Immature natural killer cell (primary cell): ENCODE data around the gene ZNF354C. TPM values are rescaled to one million over a fixed set of nuclear protein-coding genes. Genes with fewer than 3 reads are reported as not detected.

ENCODE experiments used
- DNase-seq, 3 donors: peaks; one replicate each; pipeline ENCODE4 v3.0.0; 2022; ENCODE audit warnings: mixed read lengths in 1 of 3
- H3K27ac Mint-ChIP-seq, 6 donors: one replicate each; pipeline ENCODE4 v1.8.0; 2020; ENCODE audit warnings: mixed read lengths in 6 of 6, mild to moderate bottlenecking in 5 of 6, inconsistent platforms in 4 of 6, moderate library complexity in 3 of 6
- H3K27me3 Mint-ChIP-seq, 3 donors: one replicate each; pipeline ENCODE4 v1.8.0; 2020 to 2021; ENCODE audit warnings: low read depth in 3 of 3, mild to moderate bottlenecking in 3 of 3, mixed read lengths in 3 of 3, moderate library complexity in 3 of 3, inconsistent platforms in 1 of 3
- H3K36me3 Mint-ChIP-seq, 3 donors: one replicate each; pipeline ENCODE4 v1.8.0; 2020; ENCODE audit warnings: mixed read lengths in 3 of 3, inconsistent platforms in 2 of 3, mild to moderate bottlenecking in 2 of 3
- H3K4me1 Mint-ChIP-seq, 2 donors: one replicate each; pipeline ENCODE4 v1.8.0; 2020; ENCODE audit warnings: inconsistent platforms in 2 of 2, mild to moderate bottlenecking in 2 of 2, mixed read lengths in 2 of 2, moderate library complexity in 1 of 2
- H3K4me3 Mint-ChIP-seq, 5 donors: one replicate each; pipeline ENCODE4 v1.8.0; 2020; ENCODE audit warnings: mild to moderate bottlenecking in 5 of 5, mixed read lengths in 5 of 5, inconsistent platforms in 3 of 5, moderate library complexity in 3 of 5
- H3K9me3 Mint-ChIP-seq, 6 donors: one replicate each; pipeline ENCODE4 v1.8.0; 2020; ENCODE audit warnings: mild to moderate bottlenecking in 6 of 6, mixed read lengths in 6 of 6, inconsistent platforms in 4 of 6, moderate library complexity in 3 of 6
- polyA plus RNA-seq, 3 donors: library from polyadenylated mRNA; unstranded; fragments of 300-500 nt; fragmentation: Illumina TruSeq; gene quantifications; one replicate each; pipeline ENCODE4 v1.2.3, GENCODE V29; 2021

Gene ZNF354C
- polyA plus RNA-seq, 3 donors from 2014 or later: 0.40 to 1.2 (median 0.58) TPM

- no peak for DNase-seq
- Mint-ChIP-seq H3K27ac (no peak overlapping the region), H3K4me1 (no peaks in the 10 kb centered on the region), H3K36me3 (peaks cover 0 to 4% (median 2%) of the 10 kb centered on the region in 3 donors), H3K4me3 (no peak overlapping the region), H3K9me3 (peaks cover 4 to 21% (median 12%) of the 10 kb centered on the region in 6 donors), H3K27me3 (peaks cover 0 to 2% (median 1%) of the 10 kb centered on the region in 3 donors)
Measured at GRCh38 chr5:179118756-179119414, 58.7 kb downstream of the ZNF354C start.

GRCh38 chr5:179119415-179120170, 59.4 kb downstream of the ZNF354C start:
- Mint-ChIP-seq H3K27me3 (peaks cover 0 to 2% (median 1%) of the 10 kb centered on the region in 3 donors), H3K36me3 (peaks cover 0 to 4% (median 0%) of the 10 kb centered on the region in 3 donors), H3K9me3 (peaks cover 3 to 15% (median 9%) of the 10 kb centered on the region in 6 donors), H3K4me3 (no peak overlapping the region), H3K4me1 (no peaks in the 10 kb centered on the region), H3K27ac (no peak overlapping the region)
- no peak for DNase-seq

GRCh38 chr5:179120421-179120861, 60.3 kb downstream of the ZNF354C start:
- Mint-ChIP-seq H3K9me3 (peaks cover 0 to 10% (median 6%) of the 10 kb centered on the region in 6 donors), H3K4me1 (no peaks in the 10 kb centered on the region), H3K4me3 (no peak overlapping the region), H3K27ac (no peak overlapping the region), H3K27me3 (peaks cover 0 to 1% (median 0%) of the 10 kb centered on the region in 3 donors), H3K36me3 (no peaks in the 10 kb centered on the region)
- no peak for DNase-seq

- Mint-ChIP-seq H3K4me3 (no peak overlapping the region), H3K36me3 (no peaks in the 10 kb centered on the region), H3K9me3 (peaks cover 0 to 10% (median 4%) of the 10 kb centered on the region in 6 donors), H3K27ac (no peak overlapping the region), H3K27me3 (peaks cover 0 to 1% (median 0%) of the 10 kb centered on the region in 3 donors), H3K4me1 (no peaks in the 10 kb centered on the region)
- no peak for DNase-seq
Measured at GRCh38 chr5:179120951-179121666, 60.9 kb downstream of the ZNF354C start.

GRCh38 chr5:179121667-179122111, 61.5 kb downstream of the ZNF354C start:
- peaks cover 0 to 1% (median 0%) of the 10 kb centered on the region in 3 donors for H3K27me3 Mint-ChIP-seq
- no peaks in the 10 kb centered on the region for H3K4me1 Mint-ChIP-seq
- H3K9me3 Mint-ChIP-seq: peaks cover 0 to 10% (median 4%) of the 10 kb centered on the region in 6 donors
- H3K4me3 Mint-ChIP-seq: no peak overlapping the region
- H3K36me3 Mint-ChIP-seq: no peaks in the 10 kb centered on the region
- no peak for DNase-seq
- H3K27ac Mint-ChIP-seq: no peak overlapping the region

- Mint-ChIP-seq H3K4me1 (no peaks in the 10 kb centered on the region), H3K27me3 (peaks cover 0 to 1% (median 0%) of the 10 kb centered on the region in 3 donors), H3K27ac (no peak overlapping the region), H3K4me3 (no peak overlapping the region), H3K9me3 (peaks cover 0 to 8% (median 4%) of the 10 kb centered on the region in 6 donors), H3K36me3 (no peaks in the 10 kb centered on the region)
- DNase-seq: no peak
Measured at GRCh38 chr5:179122411-179123108, 62.4 kb downstream of the ZNF354C start.

GRCh38 chr5:179123109-179123426, 62.9 kb downstream of the ZNF354C start:
- Mint-ChIP-seq H3K4me3 (no peak overlapping the region), H3K27me3 (peaks cover 0 to 1% (median 0%) of the 10 kb centered on the region in 3 donors), H3K27ac (no peak overlapping the region), H3K4me1 (no peaks in the 10 kb centered on the region), H3K9me3 (peaks cover 0 to 8% (median 4%) of the 10 kb centered on the region in 6 donors), H3K36me3 (no peaks in the 10 kb centered on the region)
- no peak for DNase-seq

- H3K36me3 Mint-ChIP-seq: no peaks in the 10 kb centered on the region
- H3K27me3 Mint-ChIP-seq: peaks cover 0 to 1% (median 0%) of the 10 kb centered on the region in 3 donors
- no peak overlapping the region for H3K27ac Mint-ChIP-seq
- peaks cover 0 to 8% (median 5%) of the 10 kb centered on the region in 6 donors for H3K9me3 Mint-ChIP-seq
- no peak for DNase-seq
- H3K4me1 Mint-ChIP-seq: no peaks in the 10 kb centered on the region
- H3K4me3 Mint-ChIP-seq: no peak overlapping the region
Measured at GRCh38 chr5:179123491-179124272, 63.5 kb downstream of the ZNF354C start.

GRCh38 chr5:179124273-179124852, 64.2 kb downstream of the ZNF354C start:
- Mint-ChIP-seq H3K4me1 (no peaks in the 10 kb centered on the region), H3K27ac (no peak overlapping the region), H3K36me3 (no peaks in the 10 kb centered on the region), H3K4me3 (no peak overlapping the region), H3K9me3 (peaks cover 0 to 8% (median 5%) of the 10 kb centered on the region in 6 donors), H3K27me3 (peaks cover 0 to 1% (median 0%) of the 10 kb centered on the region in 3 donors)
- no peak for DNase-seq

- Mint-ChIP-seq H3K9me3 (peaks cover 0 to 5% (median 2%) of the 10 kb centered on the region in 6 donors), H3K27me3 (peaks cover 0 to 1% (median 0%) of the 10 kb centered on the region in 3 donors), H3K4me1 (no peaks in the 10 kb centered on the region), H3K27ac (no peak overlapping the region), H3K36me3 (no peaks in the 10 kb centered on the region), H3K4me3 (no peak overlapping the region)
- no peak for DNase-seq
Measured at GRCh38 chr5:179124853-179125788, 64.9 kb downstream of the ZNF354C start.

- H3K4me3 Mint-ChIP-seq: no peak overlapping the region
- no peaks in the 10 kb centered on the region for H3K36me3 Mint-ChIP-seq
- peaks cover 0 to 5% (median 0%) of the 10 kb centered on the region in 6 donors for H3K9me3 Mint-ChIP-seq
- H3K27ac Mint-ChIP-seq: no peak overlapping the region
- no peaks in the 10 kb centered on the region for H3K4me1 Mint-ChIP-seq
- peaks cover 0 to 1% (median 0%) of the 10 kb centered on the region in 3 donors for H3K27me3 Mint-ChIP-seq
- no peak for DNase-seq
Measured at GRCh38 chr5:179125789-179126505, 65.8 kb downstream of the ZNF354C start.
